T-helper 2 cell treated with Interferon-gamma antibody and Interleukin-4, amounts not matched to agents 100 ng/mL and 5 ng/mL, for 36 hours (primary cell): Measurements from ENCODE around the gene ZDHHC14. TPM values are rescaled to one million over a fixed set of nuclear protein-coding genes. Genes with fewer than 3 reads are reported as not detected.

Source experiments
- intact Hi-C: fragments of 100-400 bp; cut with micrococcal nuclease; formaldehyde crosslinking; loops from one replicate; pipeline ENCODE4 v1.15.1; 2023
- total RNA-seq: library from RNA; stranded (reverse); gene quantifications from 2 replicates; pipeline ENCODE4 v1.2.3, GENCODE V29; 2022

Gene ZDHHC14
- total RNA-seq, 1 donor from 2014 or later, result 6.8 TPM

DNA sequence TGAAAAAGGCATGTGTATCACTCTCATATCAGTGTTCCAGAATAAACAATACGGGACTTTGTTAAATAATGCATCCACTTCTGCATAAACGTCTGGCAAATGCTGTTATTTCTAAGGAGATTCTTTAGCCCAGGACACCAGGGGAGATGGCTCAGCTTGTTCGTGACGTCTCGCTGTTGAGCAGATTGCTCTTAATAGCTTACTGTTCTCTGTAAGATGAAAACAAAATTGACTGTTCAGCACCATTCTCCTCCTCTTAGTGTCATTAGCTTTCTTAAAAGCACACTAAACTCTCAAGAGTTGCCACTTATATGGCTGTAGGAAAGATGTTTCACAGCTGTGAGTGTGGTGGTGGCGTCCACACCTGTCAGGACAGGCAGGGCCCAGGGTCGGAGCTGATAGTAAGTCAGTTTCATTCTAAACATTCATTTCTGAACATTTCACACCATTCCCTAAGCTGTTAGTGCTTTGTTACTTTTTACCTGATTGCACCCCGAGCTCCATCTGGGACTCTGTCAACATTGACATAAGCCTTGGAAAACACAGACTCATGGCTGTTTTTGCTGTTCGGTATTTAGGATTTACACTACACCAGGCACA is 132.1 kb downstream of the ZDHHC14 start:
- intact Hi-C loops, result no loop called here

- intact Hi-C loops, result no loop called here
These were observed 132.9 kb downstream of the ZDHHC14 start for GRCh38 chr6:157513619-157514485.

DNA sequence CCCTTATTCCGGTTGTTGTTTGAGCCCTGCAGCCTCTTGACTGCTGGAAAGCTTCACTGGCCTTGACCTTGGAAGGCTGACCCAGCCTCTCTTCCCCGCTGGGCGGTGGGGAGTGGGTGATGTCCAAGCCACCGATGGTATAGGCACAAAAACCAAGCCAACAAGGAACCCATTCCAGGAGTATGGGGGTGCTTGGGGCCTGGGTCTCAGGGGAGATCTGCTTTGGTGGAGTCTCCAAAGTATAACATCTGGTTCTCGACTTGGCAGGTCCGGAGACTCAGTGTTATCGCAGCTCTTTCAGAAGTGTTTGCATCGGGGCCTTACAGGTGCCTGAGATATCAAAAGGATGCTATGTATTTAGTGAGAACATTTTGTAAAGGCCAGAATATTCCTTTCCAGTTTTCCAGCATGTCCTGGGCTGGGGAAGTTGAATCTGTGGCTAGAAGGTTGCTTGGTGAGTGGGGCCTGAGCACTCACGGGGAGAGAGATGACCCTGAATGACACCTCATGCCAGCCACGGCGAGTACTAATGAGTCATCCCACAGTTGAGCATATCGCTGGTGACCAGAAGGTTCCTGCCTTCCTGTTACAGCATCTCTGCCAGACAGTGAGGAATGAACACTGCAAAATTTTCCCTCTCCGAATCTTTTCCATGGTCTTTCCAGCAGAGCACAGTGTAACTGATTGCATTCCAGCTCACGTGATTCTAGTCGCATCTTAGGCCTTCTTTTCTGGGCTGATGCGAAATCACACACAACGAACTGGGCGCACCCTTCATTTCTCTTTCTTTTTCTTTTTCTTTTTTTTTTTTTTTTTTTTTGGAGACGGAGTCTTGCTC is 133.9 kb downstream of the ZDHHC14 start:
- intact Hi-C loops, result no loop called here

- intact Hi-C loops, result no loop called here
These were observed 135.5 kb downstream of the ZDHHC14 start for GRCh38 chr6:157516319-157517026.

- intact Hi-C loops, result no loop called here
These were observed 136.8 kb downstream of the ZDHHC14 start for GRCh38 chr6:157517601-157518359.

GRCh38 chr6:157518397-157519250 is 137.6 kb downstream of the ZDHHC14 start:
- intact Hi-C loops, result no loop called here

- intact Hi-C loops, result no loop called here
These were observed 138.5 kb downstream of the ZDHHC14 start for GRCh38 chr6:157519255-157520116.

- intact Hi-C loops, result no loop called here
These were observed 139.1 kb downstream of the ZDHHC14 start for GRCh38 chr6:157520117-157520406.

GRCh38 chr6:157520596-157521361 is 139.8 kb downstream of the ZDHHC14 start:
- intact Hi-C loops, result no loop called here

GRCh38 chr6:157521362-157522335 is 140.7 kb downstream of the ZDHHC14 start:
- intact Hi-C loops, result no loop called here

GRCh38 chr6:157522472-157522871 is 141.5 kb downstream of the ZDHHC14 start:
- intact Hi-C loops, result no loop called here

GRCh38 chr6:157524735-157525134 is 143.7 kb downstream of the ZDHHC14 start:
- intact Hi-C loops, result no loop called here

DNA sequence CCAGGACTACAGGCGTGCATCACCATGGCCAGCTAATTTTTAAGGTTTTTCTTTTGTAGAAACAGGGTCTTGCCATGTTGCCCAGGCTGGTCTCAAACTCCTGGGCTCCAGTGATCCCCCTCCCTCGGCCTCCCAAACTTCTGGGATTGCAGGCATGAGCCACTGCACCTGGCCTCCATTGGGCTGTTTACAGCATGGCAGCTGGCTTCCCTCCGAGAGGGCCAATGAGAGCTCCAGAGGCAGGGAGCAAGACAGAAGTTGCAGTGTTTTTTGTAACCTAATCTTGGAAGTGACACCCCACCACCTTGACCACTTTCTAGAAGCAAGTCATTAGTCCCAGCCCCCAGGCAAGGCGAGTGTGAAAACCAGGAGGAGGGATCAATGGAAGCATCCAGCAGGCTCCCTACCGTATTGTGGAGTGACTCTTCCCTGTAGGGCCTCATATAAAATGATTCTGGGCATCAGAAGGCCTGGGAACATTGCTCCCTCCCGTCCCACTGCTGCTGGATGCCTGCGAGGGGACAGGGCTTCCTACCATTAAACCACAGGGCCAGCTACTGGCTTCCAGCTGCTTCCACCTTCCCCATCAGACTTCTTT is 144.4 kb downstream of the ZDHHC14 start:
- intact Hi-C loops, result no loop called here

DNA sequence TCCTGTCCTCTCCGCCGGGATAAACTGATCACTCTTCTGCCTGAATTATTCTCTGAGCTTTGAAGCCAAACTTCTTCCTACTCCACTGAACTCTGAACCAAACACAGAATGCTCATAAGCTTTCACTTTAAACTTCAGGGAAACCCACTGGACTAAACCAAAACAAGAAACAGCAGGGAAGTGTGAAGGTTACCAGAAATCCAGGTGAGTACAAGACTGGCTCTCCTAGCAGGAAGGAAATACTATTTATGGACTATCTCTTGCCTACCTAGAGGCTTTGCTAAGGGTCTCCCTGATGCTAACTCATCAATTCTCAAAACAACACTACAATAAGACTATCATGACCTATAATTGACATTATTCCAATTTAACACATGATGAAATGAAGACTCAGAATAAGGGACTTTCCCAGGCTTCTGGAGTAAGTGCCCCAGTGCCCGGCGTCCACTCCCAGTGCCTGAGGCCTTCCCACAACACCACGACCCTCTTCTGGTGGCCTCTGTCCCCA is 145.0 kb downstream of the ZDHHC14 start:
- intact Hi-C loops, result no loop called here

- intact Hi-C loops, result loop anchor here (1.0 kb wide), 1 partner anchor 9 kb away; no protein-coding TSS in a partner anchor
These were observed 146.5 kb downstream of the ZDHHC14 start for GRCh38 chr6:157527471-157527907.
